PC-3 (cell line): Measurements from ENCODE around the gene SLC12A8.

Experiments
- EZH2 ChIP-seq: fragments of 300-600 bp; sonication (generic); IDR thresholded peaks from one replicate; pipeline ENCODE4 v1.6.1; 2017; ENCODE audit warnings: antibody characterized with exemption, mild to moderate bottlenecking, low read length; ENCODE audit not compliant: unreplicated experiment
- EZH2phosphoT487 ChIP-seq: fragments of 300-600 bp; sonication (generic); IDR thresholded peaks from 2 replicates; pipeline ENCODE4 v1.6.1; 2018; ENCODE audit warnings: mild to moderate bottlenecking, antibody characterized with exemption, low read length, borderline replicate concordance
- TF ChIP-seq, protein P1 (sequence below): fragments of 300-600 bp; sonication (generic); conservative IDR thresholded peaks from 2 replicates; pipeline ENCODE4 v1.5.1; 2017; ENCODE audit warnings: antibody characterized with exemption, low read depth, mild to moderate bottlenecking, low read length

DNA sequence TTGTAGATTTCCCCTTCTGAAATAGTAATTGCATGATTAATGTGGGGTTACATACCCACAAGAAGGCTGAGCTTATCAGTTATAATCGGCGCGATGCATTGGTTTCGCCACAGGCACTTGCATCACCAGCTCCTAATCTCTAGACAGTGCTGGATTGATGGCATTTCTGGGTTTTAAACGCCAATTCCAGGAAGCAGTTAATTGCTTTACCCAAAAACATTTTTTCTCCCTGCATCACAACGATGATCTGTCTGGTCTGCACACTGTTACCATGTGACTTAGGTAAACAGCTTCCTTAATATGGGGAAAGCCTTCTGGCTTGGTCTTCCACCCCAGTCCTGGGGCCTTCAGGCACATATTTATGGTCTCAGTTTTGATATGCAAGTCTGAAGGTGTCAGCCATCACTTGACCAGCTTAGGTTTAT lies 86.7 kb downstream of the SLC12A8 start:
- no peak for TF ChIP-seq EZH2
- TF ChIP-seq, protein P1, sequence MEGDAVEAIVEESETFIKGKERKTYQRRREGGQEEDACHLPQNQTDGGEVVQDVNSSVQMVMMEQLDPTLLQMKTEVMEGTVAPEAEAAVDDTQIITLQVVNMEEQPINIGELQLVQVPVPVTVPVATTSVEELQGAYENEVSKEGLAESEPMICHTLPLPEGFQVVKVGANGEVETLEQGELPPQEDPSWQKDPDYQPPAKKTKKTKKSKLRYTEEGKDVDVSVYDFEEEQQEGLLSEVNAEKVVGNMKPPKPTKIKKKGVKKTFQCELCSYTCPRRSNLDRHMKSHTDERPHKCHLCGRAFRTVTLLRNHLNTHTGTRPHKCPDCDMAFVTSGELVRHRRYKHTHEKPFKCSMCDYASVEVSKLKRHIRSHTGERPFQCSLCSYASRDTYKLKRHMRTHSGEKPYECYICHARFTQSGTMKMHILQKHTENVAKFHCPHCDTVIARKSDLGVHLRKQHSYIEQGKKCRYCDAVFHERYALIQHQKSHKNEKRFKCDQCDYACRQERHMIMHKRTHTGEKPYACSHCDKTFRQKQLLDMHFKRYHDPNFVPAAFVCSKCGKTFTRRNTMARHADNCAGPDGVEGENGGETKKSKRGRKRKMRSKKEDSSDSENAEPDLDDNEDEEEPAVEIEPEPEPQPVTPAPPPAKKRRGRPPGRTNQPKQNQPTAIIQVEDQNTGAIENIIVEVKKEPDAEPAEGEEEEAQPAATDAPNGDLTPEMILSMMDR: no peak
- TF ChIP-seq EZH2phosphoT487: no peak
